GM23338 (cell line): Measurements from ENCODE around the gene MSN. TPM values are rescaled to one million over a fixed set of nuclear protein-coding genes. Genes with fewer than 3 reads are reported as not detected.

Source experiments
- ATAC-seq: fragments of 200-7000 bp; cut with Tn5 transposase; 3 replicates; pipeline ENCODE4 v1.9.1; 2020
- DNase-seq: peaks from one replicate; pipeline ENCODE4 v3.0.0-alpha.2; 2015; ENCODE audit warnings: low spot score
- H2AFZ ChIP-seq: fragments of 200-600 bp; sonication (generic); 2 replicates; pipeline ENCODE4 v1.8.0; 2016; ENCODE audit warnings: antibody characterized with exemption, mild to moderate bottlenecking, moderate library complexity
- H3F3A ChIP-seq: fragments of 200-600 bp; sonication (generic); replicated peaks from 2 replicates; pipeline ENCODE4 v1.8.0; 2017; ENCODE audit warnings: antibody characterized with exemption, mixed run types, low read depth
- H3K27ac ChIP-seq: fragments of 200-600 bp; sonication (generic); 2 replicates; pipeline ENCODE4 v1.6.1; 2016; ENCODE audit warnings: low read depth
- H3K27me3 ChIP-seq: fragments of 200-600 bp; sonication (generic); 2 replicates; pipeline ENCODE4 v1.8.0; 2016; ENCODE audit warnings: mild to moderate bottlenecking, mixed run types, moderate library complexity; ENCODE audit not compliant: insufficient read depth
- H3K36me3 ChIP-seq: fragments of 200-600 bp; sonication (generic); 2 replicates; pipeline ENCODE4 v1.8.0; 2016; ENCODE audit warnings: mild to moderate bottlenecking; ENCODE audit not compliant: insufficient read depth
- H3K4me1 ChIP-seq: fragments of 200-600 bp; sonication (generic); 2 replicates; pipeline ENCODE4 v1.8.0; 2016; ENCODE audit warnings: mild to moderate bottlenecking, moderate library complexity; ENCODE audit not compliant: insufficient read depth
- H3K4me2 ChIP-seq: fragments of 200-600 bp; sonication (generic); 2 replicates; pipeline ENCODE4 v1.7.1; 2017; ENCODE audit warnings: mixed run types
- H3K4me3 ChIP-seq: fragments of 200-600 bp; sonication (generic); 2 replicates; pipeline ENCODE4 v1.6.1; 2016; ENCODE audit warnings: mixed run types
- H3K79me2 ChIP-seq: fragments of 200-600 bp; sonication (generic); replicated peaks from 2 replicates; pipeline ENCODE4 v1.8.0; 2017; ENCODE audit warnings: mild to moderate bottlenecking; ENCODE audit not compliant: insufficient read depth
- H3K9me2 ChIP-seq: fragments of 200-600 bp; sonication (generic); 2 replicates; pipeline ENCODE4 v1.8.0; 2017; ENCODE audit not compliant: insufficient read depth
- H4K20me1 ChIP-seq: fragments of 200-600 bp; sonication (generic); replicated peaks from 2 replicates; pipeline ENCODE4 v1.8.0; 2017; ENCODE audit warnings: mild to moderate bottlenecking; ENCODE audit not compliant: insufficient read depth
- H3K27ac Mint-ChIP-seq: 2 replicates; pipeline ENCODE4 v1.8.0; 2020; ENCODE audit warnings: inconsistent platforms, mild to moderate bottlenecking, moderate library complexity, mixed read lengths
- H3K27me3 Mint-ChIP-seq: 3 replicates; pipeline ENCODE4 v1.8.0; 2022; ENCODE audit warnings: low read depth, mild to moderate bottlenecking, moderate library complexity, mixed read lengths, inconsistent platforms; ENCODE audit not compliant: insufficient read depth, poor library complexity
- H3K36me3 Mint-ChIP-seq: 3 replicates; pipeline ENCODE4 v1.8.0; 2021; ENCODE audit warnings: low read depth, mild to moderate bottlenecking, inconsistent platforms, moderate library complexity, mixed read lengths
- H3K4me1 Mint-ChIP-seq: 3 replicates; pipeline ENCODE4 v1.8.0; 2020; ENCODE audit warnings: mild to moderate bottlenecking, inconsistent platforms, mixed read lengths
- H3K4me3 Mint-ChIP-seq: 3 replicates; pipeline ENCODE4 v1.8.0; 2021; ENCODE audit warnings: moderate library complexity, mild to moderate bottlenecking, inconsistent platforms, mixed read lengths
- H3K9me3 Mint-ChIP-seq: 3 replicates; pipeline ENCODE4 v1.8.0; 2020; ENCODE audit warnings: moderate library complexity, mild to moderate bottlenecking, inconsistent platforms, mixed read lengths
- CREB1 ChIP-seq: fragments of 250-450 bp; sonication (Bioruptor Pico); IDR thresholded peaks from 2 replicates; pipeline ENCODE4 v1.5.0; 2020; ENCODE audit warnings: low read depth, mild to moderate bottlenecking, moderate library complexity
- CTCF ChIP-seq, 2 experiments: fragments of 200-600 bp in 1 of 2; sonication (generic) in 1 of 2; conservative IDR thresholded peaks; 2 replicates each; pipeline versions ENCODE4 v1.5.1 to v1.6.1; 2016 to 2017; ENCODE audit warnings: antibody characterized with exemption in 2 of 2, low read depth in 2 of 2, mild to moderate bottlenecking in 2 of 2, moderate library complexity in 1 of 2
- ETS1 ChIP-seq: IDR thresholded peaks from 2 replicates; pipeline ENCODE4 v1.6.1; 2016; ENCODE audit warnings: antibody characterized with exemption
- EZH2 ChIP-seq: fragments of 200-600 bp; sonication (generic); IDR thresholded peaks from one replicate; pipeline ENCODE4 v1.8.0; 2017; ENCODE audit warnings: antibody characterized with exemption, mild to moderate bottlenecking, low read depth; ENCODE audit not compliant: unreplicated experiment
- EZH2phosphoT487 ChIP-seq: fragments of 200-600 bp; sonication (generic); IDR thresholded peaks from one replicate; pipeline ENCODE4 v1.8.1; 2018; ENCODE audit warnings: antibody characterized with exemption; ENCODE audit not compliant: unreplicated experiment
- JUNB ChIP-seq: IDR thresholded peaks from one replicate; pipeline ENCODE4 v1.6.1; 2016; ENCODE audit warnings: antibody characterized with exemption; ENCODE audit not compliant: unreplicated experiment
- NANOG ChIP-seq: IDR thresholded peaks from 2 replicates; pipeline ENCODE4 v1.6.1; 2016; ENCODE audit warnings: antibody characterized with exemption, borderline replicate concordance
- POLR2AphosphoS5 ChIP-seq: IDR thresholded peaks from 2 replicates; pipeline ENCODE4 v1.6.1; 2016; ENCODE audit warnings: antibody characterized with exemption, low read depth
- REST ChIP-seq: IDR thresholded peaks from one replicate; pipeline ENCODE4 v1.6.1; 2018; ENCODE audit warnings: antibody characterized with exemption; ENCODE audit not compliant: unreplicated experiment
- STAT1 ChIP-seq: IDR thresholded peaks from one replicate; pipeline ENCODE4 v1.6.1; 2016; ENCODE audit warnings: antibody characterized with exemption; ENCODE audit not compliant: unreplicated experiment
- ZNF114 ChIP-seq: fragments of 250-450 bp; sonication (Bioruptor Pico); IDR thresholded peaks from 2 replicates; pipeline ENCODE4 v1.5.0; 2020; ENCODE audit warnings: mild to moderate bottlenecking, moderate library complexity
- ZNF331 ChIP-seq: fragments of 250-450 bp; sonication (Bioruptor Pico); IDR thresholded peaks from 2 replicates; pipeline ENCODE4 v1.5.0; 2020; ENCODE audit warnings: low read depth, mild to moderate bottlenecking, moderate library complexity
- ZNF462 ChIP-seq: fragments of 250-450 bp; sonication (Bioruptor Pico); IDR thresholded peaks from 2 replicates; pipeline ENCODE4 v1.5.0; 2020; ENCODE audit warnings: mild to moderate bottlenecking, moderate library complexity
- polyA plus RNA-seq: library from polyadenylated mRNA; unstranded; fragments of >200 nt; fragmentation: Nextera tagmentation; extraction: Ambion mirVana; gene quantifications from 2 replicates; pipeline ENCODE4 v1.2.1, GENCODE V29; 2016
- total RNA-seq: library from RNA; depleted of rRNA; stranded (reverse); fragments of >200 nt; shearing (Covaris generic); gene quantifications from 2 replicates; pipeline ENCODE4 v1.2.3, GENCODE V29; 2014

MSN gene
- total and polyA plus RNA-seq, 2 experiments from 2014 or later, result 49.2 to 120 TPM

GRCh38 chrX:65687367-65687766, 19.9 kb downstream of the MSN start:
- no peaks in the 10 kb centered on the region for H3K27me3 ChIP-seq
- ATAC-seq (no peak), DNase-seq (no peak)
- no peak overlapping the region for H3K27ac Mint-ChIP-seq
- H3K4me3 Mint-ChIP-seq, result no peak overlapping the region
- H3K4me1 ChIP-seq, result no peaks in the 10 kb centered on the region
- TF ChIP-seq EZH2 (no peak), NANOG (no peak), JUNB (no peak), ZNF462 (no peak), CTCF (conservative IDR thresholded peaks at IDR 0.05; ENCODE audit: low read depth in 2 of 2) (no peak), POLR2AphosphoS5 (no peak), REST (no peak), ZNF114 (CRISPR knock-in tag) (no peak), ZNF331 (no peak), CREB1 (CRISPR knock-in tag) (no peak), EZH2phosphoT487 (no peak), STAT1 (no peak), ETS1 (no peak)
- H3K4me1 Mint-ChIP-seq, result peaks cover 13% of the 10 kb centered on the region
- H3K4me2 ChIP-seq, result no peak overlapping the region
- no peaks in the 10 kb centered on the region; the same call in 2 of the 3 replicates for H3K9me3 Mint-ChIP-seq
- no peaks in the 10 kb centered on the region for H3K36me3 ChIP-seq
- no peak overlapping the region for H2AFZ ChIP-seq
- H3F3A ChIP-seq, result no peaks in the 10 kb centered on the region
- peaks cover 12% of the 10 kb centered on the region for H3K36me3 Mint-ChIP-seq
- no peak overlapping the region for H3K4me3 ChIP-seq
- no peak overlapping the region for H3K27ac ChIP-seq
- H3K79me2 ChIP-seq, result peaks cover 79% of the 10 kb centered on the region
- H3K9me2 ChIP-seq, result no peaks in the 10 kb centered on the region
- no peaks in the 10 kb centered on the region for H4K20me1 ChIP-seq
- no peaks in the 10 kb centered on the region for H3K27me3 Mint-ChIP-seq
